WTC11 (cell line): ENCODE data around the gene RFTN1.

Experiments
- AFF4 ChIP-seq: sonication (generic); formaldehyde crosslinking; IDR thresholded peaks from 2 replicates; pipeline ENCODE4 v1.8.1; 2023; ENCODE audit warnings: mild to moderate bottlenecking, missing genetic modification reagents, borderline replicate concordance
- ATF3 ChIP-seq: sonication (generic); formaldehyde crosslinking; conservative IDR thresholded peaks from 2 replicates; pipeline ENCODE4 v1.8.1; 2022; ENCODE audit warnings: mild to moderate bottlenecking, missing genetic modification reagents
- CTCF ChIP-seq: fragments of 200-600 bp; IDR thresholded peaks from 2 replicates; pipeline ENCODE4 v1.8.0; 2022; ENCODE audit warnings: antibody characterized with exemption
- FOXP4 ChIP-seq: sonication (generic); formaldehyde crosslinking; IDR thresholded peaks from 2 replicates; pipeline ENCODE4 v1.8.0; 2022; ENCODE audit warnings: mild to moderate bottlenecking, missing genetic modification reagents
- TCF7 ChIP-seq: sonication (generic); formaldehyde crosslinking; IDR thresholded peaks from 2 replicates; pipeline ENCODE4 v1.8.0; 2022; ENCODE audit warnings: mild to moderate bottlenecking, low read depth, missing genetic modification reagents, moderate library complexity
- TEAD1 ChIP-seq: sonication (generic); formaldehyde crosslinking; IDR thresholded peaks from 2 replicates; pipeline ENCODE4 v1.8.0; 2022; ENCODE audit warnings: mild to moderate bottlenecking, missing genetic modification reagents
- TP53 ChIP-seq: sonication (generic); formaldehyde crosslinking; IDR thresholded peaks from 2 replicates; pipeline ENCODE4 v1.8.1; 2023; ENCODE audit warnings: mild to moderate bottlenecking, missing genetic modification reagents
- USF1 ChIP-seq: sonication (generic); formaldehyde crosslinking; IDR thresholded peaks from 2 replicates; pipeline ENCODE4 v1.8.0; 2022; ENCODE audit warnings: mild to moderate bottlenecking, missing genetic modification reagents

- no peak for TF ChIP-seq TEAD1 (CRISPR knock-in tag)
- no peak for TF ChIP-seq TCF7
- no peak for TF ChIP-seq AFF4 (CRISPR knock-in tag)
- TF ChIP-seq ATF3: no peak
- TF ChIP-seq USF1 (CRISPR knock-in tag): no peak
- TF ChIP-seq TP53: no peak
- no peak for TF ChIP-seq CTCF
- no peak for TF ChIP-seq FOXP4 (CRISPR knock-in tag)
These were observed 72.1 kb downstream of the RFTN1 start for GRCh38 chr3:16441371-16441875.
